Measurements from ENCODE around the gene OPRL1. TPM values are rescaled to one million over a fixed set of nuclear protein-coding genes. Genes with fewer than 3 reads are reported as not detected.

Gene OPRL1
- polyA plus RNA-seq, 3 donors, result 0.65 to 1.3 (median 1.2) TPM

DNA sequence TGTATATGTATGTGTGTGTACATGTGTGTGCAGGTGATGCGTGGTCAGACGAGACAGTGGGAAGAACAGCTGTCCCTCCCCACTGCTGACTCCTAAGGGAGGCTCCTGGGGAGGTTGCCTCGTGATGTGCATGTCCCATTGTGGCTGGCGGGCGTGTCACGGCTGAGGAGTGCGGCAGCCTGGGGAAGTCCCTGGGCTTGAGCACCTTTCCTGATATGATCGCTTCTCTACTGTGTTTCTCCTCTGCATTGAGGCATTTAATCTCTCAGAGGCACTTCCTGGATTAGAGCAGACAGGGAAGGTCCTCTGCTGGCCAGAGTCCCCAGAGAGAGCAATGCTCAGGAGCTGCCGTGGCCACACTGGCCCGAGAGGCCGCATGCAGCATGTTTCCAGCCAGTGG, 16.0 kb downstream of the OPRL1 start:
- no peak for DNase-seq (ENCODE audit: extremely low read depth in 1 of 11, low read depth in 9 of 11, low spot score in 4 of 11)

DNA sequence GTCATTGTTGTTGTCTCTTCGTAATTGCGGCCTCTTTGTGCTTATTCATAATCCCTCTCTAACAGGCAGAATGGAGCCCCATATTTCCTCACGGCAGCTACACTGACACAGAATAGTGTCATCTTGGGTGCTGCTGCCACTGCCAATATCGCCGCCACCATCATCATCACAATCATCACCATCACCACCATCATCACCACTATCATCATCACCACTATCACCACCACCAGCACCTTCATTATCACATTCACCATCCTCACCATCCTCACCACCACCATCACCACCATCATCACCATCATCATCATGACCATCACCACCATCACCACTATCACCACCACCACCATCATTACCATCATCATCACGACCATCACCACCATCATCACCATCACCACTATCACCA, 16.7 kb downstream of the OPRL1 start:
- no peak for DNase-seq (ENCODE audit: extremely low read depth in 1 of 11, low read depth in 9 of 11, low spot score in 4 of 11)

DNA sequence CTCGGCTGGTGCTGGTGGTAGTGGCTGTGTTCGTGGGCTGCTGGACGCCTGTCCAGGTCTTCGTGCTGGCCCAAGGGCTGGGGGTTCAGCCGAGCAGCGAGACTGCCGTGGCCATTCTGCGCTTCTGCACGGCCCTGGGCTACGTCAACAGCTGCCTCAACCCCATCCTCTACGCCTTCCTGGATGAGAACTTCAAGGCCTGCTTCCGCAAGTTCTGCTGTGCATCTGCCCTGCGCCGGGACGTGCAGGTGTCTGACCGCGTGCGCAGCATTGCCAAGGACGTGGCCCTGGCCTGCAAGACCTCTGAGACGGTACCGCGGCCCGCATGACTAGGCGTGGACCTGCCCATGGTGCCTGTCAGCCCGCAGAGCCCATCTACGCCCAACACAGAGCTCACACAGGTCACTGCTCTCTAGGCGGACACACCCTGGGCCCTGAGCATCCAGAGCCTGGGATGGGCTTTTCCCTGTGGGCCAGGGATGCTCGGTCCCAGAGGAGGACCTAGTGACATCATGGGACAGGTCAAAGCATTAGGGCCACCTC, 18.7 kb downstream of the OPRL1 start:
- DNase-seq (ENCODE audit: extremely low read depth in 1 of 11, low read depth in 9 of 11, low spot score in 4 of 11), result no peak

DNA sequence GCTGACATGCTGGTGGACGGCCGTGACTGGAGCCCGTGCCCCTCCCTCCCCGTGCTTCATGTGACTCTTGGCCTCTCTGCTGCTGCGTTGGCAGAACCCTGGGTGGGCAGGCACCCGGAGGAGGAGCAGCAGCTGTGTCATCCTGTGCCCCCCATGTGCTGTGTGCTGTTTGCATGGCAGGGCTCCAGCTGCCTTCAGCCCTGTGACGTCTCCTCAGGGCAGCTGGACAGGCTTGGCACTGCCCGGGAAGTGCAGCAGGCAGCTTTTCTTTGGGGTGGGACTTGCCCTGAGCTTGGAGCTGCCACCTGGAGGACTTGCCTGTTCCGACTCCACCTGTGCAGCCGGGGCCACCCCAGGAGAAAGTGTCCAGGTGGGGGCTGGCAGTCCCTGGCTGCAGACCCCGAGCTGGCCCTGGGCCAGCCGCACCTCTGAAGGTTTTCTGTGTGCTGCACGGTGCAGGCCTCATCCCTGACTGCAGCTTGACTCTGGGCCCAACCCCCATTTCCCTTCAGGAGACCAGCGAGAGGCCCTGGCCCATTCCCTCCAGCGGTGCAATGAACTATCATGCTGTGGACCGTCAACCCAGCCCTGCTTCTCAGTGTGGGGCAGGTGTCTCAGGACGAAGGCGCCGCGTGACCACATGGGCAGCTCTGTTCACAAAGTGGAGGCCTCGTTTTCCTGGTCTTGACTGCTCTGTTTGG, 19.4 kb downstream of the OPRL1 start:
- DNase-seq (ENCODE audit: extremely low read depth in 1 of 11, low read depth in 9 of 11, low spot score in 4 of 11), result no peak

DNA sequence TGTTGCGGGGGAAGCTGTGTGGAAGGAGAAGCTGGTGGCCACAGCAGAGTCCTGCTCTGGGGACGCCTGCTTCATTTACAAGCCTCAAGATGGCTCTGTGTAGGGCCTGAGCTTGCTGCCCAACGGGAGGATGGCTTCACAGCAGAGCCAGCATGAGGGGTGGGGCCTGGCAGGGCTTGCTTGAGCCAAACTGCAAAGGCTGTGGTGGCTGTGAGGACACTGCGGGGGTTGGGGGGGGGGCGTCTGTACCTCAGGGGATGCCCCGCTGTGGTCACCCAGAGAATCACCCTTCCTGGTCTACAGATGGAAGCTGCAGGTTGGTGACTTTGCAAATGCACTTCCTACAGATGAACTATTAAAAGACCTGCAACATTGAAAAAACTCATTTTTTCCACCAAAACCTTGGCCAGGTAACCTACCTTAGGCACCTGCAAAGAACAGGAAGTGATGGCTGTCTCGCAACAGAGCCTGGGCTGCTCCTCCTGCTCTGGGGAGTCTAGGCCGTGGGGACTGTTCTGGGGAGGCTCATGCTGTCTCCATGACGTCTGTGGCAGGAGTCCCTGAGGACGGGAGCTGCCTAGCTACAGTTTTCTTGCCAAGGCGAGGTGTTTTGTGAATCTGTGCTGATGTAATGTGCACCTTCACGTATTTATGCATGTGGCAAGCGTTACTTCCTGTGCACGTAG, 20.1 kb downstream of the OPRL1 start:
- DNase-seq (ENCODE audit: extremely low read depth in 1 of 11, low read depth in 9 of 11, low spot score in 4 of 11), result no peak

DNA sequence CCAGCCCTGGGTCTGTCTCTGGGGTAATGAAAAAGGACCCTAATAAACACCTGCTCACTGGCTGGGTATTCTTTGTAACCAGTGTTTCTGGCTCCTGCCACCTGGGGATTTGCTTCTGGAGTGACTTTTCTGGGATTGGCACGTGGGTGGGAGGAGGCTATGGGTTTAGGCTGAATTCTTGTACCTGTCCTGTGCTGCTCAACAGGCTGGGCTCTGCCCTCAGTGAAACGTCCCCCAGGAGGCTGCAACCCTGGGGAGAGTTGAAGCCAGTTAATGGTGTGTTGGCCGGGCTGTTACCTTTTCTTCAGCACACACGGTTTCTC, 20.6 kb downstream of the OPRL1 start:
- DNase-seq (ENCODE audit: extremely low read depth in 1 of 11, low read depth in 9 of 11, low spot score in 4 of 11), result no peak

DNA sequence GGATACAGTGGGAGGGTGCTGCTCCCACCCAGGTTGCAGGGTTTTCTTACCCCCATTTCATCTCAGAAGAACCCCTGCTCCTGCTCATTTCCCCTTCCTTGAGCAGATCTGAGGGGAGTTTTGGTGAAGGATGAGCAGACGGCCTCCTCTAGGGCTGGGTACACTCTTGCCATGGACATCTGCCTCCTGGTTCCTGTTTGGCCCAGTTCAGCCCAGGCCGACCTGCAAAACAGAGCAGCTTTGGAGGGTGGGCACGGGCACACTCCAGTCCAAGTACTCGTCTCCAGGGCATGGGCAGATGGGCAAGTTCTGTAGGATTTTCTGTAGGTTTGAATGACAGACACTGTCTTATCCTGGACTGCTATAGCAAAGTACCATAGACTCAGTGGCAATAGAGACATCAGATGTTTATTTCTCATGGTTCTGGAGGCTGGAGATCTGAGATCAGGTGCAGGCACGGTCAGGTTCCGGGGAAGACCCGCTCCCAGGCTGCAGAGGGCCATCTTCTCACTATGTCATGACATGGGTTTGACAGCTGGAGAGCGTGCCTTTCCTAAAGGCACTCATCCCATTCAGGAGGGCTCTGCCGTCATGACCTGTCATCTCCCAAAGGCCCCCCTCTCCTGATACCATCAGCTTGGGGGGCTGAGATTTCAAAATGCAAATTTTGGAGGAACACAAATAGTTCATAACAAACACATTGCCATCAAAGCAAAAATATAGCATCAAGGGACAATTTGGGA, 21.2 kb downstream of the OPRL1 start:
- no peak for DNase-seq (ENCODE audit: extremely low read depth in 1 of 11, low read depth in 9 of 11, low spot score in 4 of 11)

DNA sequence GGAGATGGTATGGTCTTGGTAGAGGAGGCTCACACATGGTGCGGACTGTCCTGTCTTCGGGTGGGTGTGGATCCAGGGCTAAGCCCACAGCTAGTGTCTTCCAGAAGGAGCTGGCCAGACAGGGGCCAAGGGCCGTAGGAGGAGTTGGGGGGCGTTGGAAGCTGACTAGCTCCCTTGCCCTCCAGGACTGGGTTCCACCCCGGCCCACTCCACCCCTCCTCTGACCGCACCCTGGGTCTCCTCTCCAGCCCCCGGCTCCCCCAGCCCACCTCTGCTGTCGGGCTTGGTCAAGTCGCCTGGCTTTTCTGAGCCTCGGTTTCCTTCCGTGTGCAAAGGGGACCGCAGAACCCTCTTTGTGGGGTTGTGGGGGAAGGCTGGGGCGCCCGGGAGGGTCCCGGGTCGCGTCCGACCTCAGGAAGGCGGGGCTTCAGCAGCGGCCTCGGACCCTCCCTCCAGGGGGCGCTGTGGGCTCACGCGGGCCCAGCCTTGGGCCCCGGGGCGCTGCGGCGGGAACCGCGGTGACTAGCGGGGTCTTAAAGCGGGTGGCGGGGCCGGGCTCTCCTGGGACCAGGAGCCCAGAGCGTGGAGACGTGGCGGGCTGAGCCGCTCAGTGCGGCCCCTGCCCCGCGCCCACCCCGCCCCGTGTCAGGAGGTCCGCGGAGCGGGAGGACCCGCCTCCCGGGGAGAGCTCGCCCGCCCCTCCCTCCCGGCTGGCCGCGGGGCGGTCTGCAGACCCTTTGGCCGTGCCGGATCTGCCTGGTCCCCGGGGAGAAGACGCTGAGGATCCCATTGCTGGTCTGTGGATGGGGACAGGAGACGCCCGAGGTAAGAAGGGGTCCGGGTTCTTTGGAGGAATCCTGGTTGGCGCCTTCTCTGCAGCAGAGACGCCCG, 22.1 kb downstream of the OPRL1 start:
- no peak for DNase-seq (ENCODE audit: extremely low read depth in 1 of 11, low read depth in 9 of 11, low spot score in 4 of 11)

DNA sequence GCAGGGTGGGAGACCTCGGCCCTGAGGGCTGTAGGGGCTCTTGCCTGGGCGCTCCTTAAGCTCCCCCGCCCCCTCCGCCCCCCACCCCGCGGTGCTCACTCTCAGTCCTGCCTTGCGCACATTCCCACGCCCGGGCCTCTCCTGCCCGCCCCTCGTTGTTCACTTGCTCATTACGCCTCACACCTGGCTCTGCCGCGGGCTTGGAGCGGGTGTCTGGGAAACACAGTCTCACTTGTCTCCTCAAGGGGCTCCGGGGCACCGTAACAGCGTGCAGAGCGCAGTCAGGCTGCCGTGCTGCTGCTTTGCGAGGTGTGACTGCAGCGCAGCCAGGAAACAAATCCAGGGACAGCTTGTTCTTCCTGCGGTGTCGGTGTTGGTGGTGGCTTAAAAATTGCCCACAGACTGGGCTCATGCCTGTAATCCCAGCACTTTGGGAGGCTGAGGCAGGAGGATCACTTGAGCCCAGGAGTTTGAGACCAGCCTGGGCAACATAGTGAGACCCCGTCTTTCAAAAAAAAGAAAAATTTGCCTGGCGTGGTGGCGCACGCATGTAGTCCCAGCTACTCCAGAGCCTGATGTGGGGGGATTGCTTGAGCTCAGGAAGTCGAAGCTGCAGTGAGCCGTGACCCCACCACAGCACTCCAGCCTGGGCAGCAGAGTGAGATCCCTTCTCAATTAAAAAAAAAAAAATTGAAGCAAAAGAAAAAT, 22.9 kb downstream of the OPRL1 start:
- DNase-seq (ENCODE audit: extremely low read depth in 1 of 11, low read depth in 9 of 11, low spot score in 4 of 11), result peak in 1 of 11 donors; percentile 43

DNA sequence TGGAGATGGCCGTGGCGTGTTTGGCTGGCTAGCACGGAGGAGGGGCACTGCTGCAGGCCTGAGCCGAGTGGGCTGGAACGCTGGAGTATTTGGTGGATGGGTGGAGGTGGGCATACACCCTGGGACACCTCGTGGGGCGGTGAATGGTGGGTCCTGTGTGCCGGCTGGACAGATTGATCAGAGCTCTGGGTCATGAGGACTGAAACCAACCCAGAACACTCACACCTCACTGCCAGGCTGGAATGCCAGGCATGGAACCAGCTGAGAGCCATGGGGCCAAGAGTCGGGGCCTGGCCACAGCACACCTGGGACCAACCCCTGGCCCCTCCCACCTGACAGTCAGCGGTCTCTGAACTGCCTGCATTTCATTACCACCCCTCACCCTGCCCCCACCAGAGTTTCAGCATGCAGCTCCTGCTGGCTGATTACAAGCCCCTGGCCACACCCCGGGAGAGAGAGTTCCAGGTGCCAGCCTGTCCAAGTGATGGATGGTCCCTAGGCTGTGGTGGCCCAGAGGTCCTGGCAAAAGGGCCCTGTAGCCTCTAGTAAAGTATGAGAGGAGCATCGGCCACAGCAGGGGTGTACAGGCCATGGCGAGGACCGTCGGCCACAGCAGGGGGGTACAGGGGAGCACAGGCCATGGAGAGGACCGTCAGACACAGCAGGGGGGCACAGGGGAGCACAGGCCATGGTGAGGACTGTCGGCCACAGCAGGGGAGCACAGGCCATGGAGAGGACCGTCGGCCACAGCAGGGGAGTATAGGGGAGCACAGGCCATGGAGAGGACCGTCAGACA, 24.2 kb downstream of the OPRL1 start:
- DNase-seq (ENCODE audit: extremely low read depth in 1 of 11, low read depth in 9 of 11, low spot score in 4 of 11), result no peak

DNA sequence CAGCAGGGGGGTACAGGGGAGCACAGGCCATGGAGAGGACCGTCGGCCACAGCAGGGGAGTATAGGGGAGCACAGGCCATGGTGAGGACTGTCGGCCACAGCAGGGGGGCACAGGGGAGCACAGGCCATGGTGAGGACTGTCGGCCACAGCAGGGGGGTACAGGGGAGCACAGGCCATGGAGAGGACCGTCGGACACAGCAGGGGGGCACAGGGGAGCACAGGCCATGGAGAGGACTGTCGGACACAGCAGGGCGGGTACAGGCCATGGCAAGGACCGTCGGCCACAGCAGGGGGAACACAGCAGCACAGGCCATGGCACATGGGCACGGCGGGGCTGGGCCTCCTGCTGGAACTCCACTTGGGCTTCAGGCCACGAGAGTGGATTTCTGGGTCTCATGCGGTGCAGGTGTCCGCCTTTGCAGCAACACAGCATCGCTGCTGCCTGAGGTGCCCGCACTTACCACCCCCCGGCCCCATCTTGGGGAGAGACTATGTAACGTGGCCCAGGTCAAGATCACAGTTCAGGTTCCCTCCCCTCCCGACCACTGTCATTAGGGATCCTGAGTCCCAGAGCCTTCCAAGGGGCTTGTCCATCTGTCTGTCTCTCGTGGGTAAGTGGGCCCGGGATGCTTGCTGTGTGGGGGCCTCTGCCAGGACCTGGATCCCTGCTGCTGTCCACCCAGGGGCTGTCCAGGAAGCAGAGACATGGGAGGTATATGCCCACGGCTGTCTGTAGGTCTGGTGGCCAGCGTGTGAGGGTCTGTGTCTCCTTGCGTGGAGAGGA, 25.0 kb downstream of the OPRL1 start:
- DNase-seq (ENCODE audit: extremely low read depth in 1 of 11, low read depth in 9 of 11, low spot score in 4 of 11), result no peak

DNA sequence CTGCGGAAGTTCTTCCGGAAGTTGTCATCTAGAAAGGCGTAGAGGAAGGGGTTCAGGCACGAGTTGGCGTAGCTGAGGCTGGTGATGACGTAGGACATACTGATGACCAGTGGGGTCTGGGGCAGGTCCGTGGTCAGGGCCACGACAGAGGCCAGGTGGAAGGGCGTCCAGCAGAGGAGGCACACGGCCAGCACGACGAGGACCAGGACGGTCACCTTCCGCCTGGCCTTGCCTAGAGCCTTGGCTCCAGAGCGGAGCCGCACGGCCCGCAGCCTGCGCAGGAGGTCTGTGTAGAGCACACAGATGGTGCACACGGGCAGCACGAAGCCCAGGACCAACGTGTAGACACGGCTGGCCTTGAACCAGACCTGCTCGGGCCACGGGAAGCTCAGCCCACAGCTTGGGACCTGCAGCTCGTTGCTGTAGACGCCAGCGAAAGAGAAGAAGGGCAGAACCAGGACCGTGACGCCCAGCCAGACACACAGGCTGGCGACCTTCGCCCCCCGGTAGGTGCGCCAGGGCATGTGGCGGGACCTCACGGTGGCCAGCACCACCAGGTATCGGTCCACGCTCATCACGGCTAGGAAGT, 26.1 kb downstream of the OPRL1 start:
- DNase-seq (ENCODE audit: extremely low read depth in 1 of 11, low read depth in 9 of 11, low spot score in 4 of 11), result no peak

DNA sequence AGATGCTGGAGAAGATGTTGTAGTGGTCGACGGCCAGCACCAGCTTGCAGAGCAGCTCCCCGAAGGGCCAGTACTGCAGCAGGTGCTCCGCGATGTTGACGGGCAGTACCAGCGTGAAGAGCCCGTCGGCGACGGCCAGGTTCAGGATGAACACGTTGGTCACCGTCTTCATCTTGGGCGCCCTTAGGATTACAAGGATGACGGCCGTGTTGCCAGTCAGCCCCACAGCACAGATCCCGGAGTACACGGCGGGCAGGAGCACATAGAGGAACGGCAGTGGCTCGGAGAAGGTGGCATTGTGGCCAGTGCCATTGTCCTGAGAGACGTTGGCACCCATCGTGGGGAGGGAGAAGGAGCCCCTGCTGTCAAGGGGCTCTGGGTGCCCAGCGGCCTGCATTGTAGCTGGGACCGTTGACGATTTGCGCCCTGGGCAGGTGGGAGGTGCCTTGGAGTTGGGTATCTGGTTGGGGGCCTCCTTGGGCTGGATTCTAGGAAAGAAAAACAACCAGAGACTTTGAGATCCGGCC, 26.6 kb downstream of the OPRL1 start:
- no peak for DNase-seq (ENCODE audit: extremely low read depth in 1 of 11, low read depth in 9 of 11, low spot score in 4 of 11)

DNA sequence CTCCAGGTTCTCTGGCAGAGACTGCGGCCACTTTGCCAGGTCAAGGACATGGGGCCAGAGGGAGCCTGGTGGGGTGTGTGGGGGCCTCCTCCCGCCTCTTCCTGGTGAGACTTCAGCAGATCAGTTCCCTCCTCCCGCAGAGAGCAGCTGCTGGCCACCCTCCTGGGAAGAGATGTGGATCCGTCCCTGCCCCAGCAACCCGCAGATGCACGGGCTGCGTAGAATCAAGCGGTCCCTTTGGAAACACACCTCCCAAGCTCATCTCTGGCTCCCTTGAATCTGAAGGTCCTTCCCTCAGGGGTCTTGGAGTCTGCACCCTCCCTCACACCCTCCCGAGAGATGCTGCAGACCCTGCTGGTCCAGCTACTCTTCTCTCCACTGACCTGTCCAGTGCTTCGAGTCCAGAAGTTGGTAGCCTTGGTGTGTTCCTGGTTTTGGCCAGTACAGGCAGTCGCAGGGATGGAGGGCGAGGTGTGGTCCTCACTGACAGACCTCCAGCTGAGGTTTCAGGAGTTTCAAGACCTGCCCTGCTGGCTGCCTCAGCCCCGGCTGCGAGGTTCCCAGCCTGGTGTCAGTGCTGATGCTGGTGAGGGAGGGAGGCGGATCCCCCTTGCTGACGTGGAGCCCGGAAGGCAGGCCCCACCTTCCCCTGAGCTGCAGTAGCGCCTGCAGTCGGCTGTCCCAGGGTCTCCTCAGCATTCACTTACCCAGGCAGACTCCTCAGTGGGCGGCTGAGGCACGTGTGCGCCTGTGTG, 27.3 kb downstream of the OPRL1 start, which contains the start of gene NPBWR2:
NPBWR2 (minus strand) TSS at position 585 of the 755 bp plus-strand sequence. CDS start 734 bp downstream, outside the sequence.
- DNase-seq (ENCODE audit: extremely low read depth in 1 of 11, low read depth in 9 of 11, low spot score in 4 of 11), result no peak

DNA sequence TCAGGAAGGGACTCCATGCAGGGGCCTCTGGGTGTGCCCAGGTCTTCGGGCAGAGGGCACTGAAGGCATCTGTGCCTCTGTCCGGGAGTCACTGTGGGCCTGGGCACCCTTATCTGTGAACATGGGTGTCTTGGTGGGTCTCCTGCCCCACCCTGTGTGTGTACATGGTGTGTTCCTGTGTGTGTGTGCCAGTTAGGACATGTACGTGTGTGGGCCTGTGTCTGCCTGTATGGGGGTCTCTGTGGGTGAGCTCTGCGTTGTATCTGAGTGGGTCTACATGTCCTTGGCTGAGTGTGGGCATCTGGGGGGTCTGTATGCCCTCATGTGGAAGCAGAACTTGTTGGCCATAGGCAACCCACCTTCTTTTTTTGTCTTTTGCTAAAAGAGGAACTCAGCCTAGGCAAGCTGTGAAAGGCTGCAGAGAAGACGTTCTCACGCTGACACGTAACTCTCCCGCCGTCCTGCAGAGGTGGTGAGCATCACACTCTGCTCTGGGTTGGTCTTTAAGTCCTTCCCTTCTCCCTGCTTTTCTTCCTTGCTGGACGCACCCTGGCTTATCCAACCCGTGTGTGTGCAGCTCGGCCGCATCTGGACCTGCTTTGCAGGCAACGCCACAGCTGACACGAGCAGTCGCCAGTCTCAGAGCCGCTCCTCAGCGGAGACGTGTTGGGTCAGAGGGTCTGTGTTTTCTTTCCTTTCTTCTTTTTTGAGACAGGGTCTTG, 28.0 kb downstream of the OPRL1 start:
- no peak for DNase-seq (ENCODE audit: extremely low read depth in 1 of 11, low read depth in 9 of 11, low spot score in 4 of 11)
